Cardiac septum (tissue), 1 donor: ENCODE results near the gene PLAC1. TPM values are rescaled to one million over a fixed set of nuclear protein-coding genes. Genes with fewer than 3 reads are reported as not detected.

Experiments
- DNase-seq: peaks from one replicate; pipeline ENCODE4 v3.0.0-alpha.2; 2020; ENCODE audit warnings: low spot score
- intact Hi-C: fragments of 100-400 bp; cut with DNase I; formaldehyde crosslinking; loops from one replicate; pipeline ENCODE4 v1.14.0; 2022
- microRNA-seq: library from miRNA; unstranded; fragments of <30 nt; microRNA quantifications from one replicate; pipeline ENCODE4 v1.2.0, GENCODE V29; 2020
- total RNA-seq: library from RNA; stranded (reverse); fragmentation: NEBNext Ultra II Directional; extraction: Animal tissue kit (Norgen Biotek cat#: 25700); gene quantifications from one replicate; pipeline ENCODE4 v1.2.1, GENCODE V29; 2021
- donor health status: DM: no; HTN: no; CAD: no.

The PLAC1 gene
- total RNA-seq, 1 donor from 2014 or later = not detected

- intact Hi-C loops = loop anchor here (2.0 to 10.0 kb wide), 2 partner anchors 144 to 232 kb away; no protein-coding TSS in a partner anchor
- no peak for DNase-seq
These were observed 137.3 kb downstream of the PLAC1 start for GRCh38 chrX:134520860-134521390.

Small RNAs within 50 kb of the gene (microRNA-seq; reads per million reads assigned to microRNA genes)
- gene MIR424 = 13,263 reads per million, percentile 96 among the genes with 10 or more reads in this experiment
- 8.5 reads per million, percentile 20 among the genes with 10 or more reads in this experiment for gene MIR450A1
- gene MIR450A2 = 15.6 reads per million, percentile 32 among the genes with 10 or more reads in this experiment
- 13.8 reads per million, percentile 27 among the genes with 10 or more reads in this experiment for gene MIR450B
- 139 reads per million, percentile 60 among the genes with 10 or more reads in this experiment for gene MIR503
- 169 reads per million, percentile 64 among the genes with 10 or more reads in this experiment for gene MIR542

Other genes with a start within 250 kb of the PLAC1 start
- gene HPRT1, start 198.3 kb downstream of the PLAC1 start, total RNA-seq = 24.9 TPM
- gene PABIR2, start 138.7 kb upstream of the PLAC1 start, total RNA-seq = 18.0 TPM